HG02970 (cell line): ENCODE data around the gene F5.
"Not testable (repeated sequence)": the region's sequence is repeated elsewhere in the genome, so short reads cannot be mapped to it uniquely, and the experiment has no call there.

Source experiments
- ATAC-seq: cut with Tn5 transposase; IDR thresholded peaks from one replicate; pipeline ENCODE4 v1.9.1; 2021; ENCODE audit warnings: mild to moderate bottlenecking, moderate library complexity, moderate number of reproducible peaks; ENCODE audit not compliant: unreplicated experiment, low FRiP score

F5 gene

GRCh38 chr1:169546087-169546995 is 39.9 kb downstream of the F5 start:
- no peak for ATAC-seq

GRCh38 chr1:169545472-169545871 is 40.8 kb downstream of the F5 start:
- ATAC-seq = no peak

DNA sequence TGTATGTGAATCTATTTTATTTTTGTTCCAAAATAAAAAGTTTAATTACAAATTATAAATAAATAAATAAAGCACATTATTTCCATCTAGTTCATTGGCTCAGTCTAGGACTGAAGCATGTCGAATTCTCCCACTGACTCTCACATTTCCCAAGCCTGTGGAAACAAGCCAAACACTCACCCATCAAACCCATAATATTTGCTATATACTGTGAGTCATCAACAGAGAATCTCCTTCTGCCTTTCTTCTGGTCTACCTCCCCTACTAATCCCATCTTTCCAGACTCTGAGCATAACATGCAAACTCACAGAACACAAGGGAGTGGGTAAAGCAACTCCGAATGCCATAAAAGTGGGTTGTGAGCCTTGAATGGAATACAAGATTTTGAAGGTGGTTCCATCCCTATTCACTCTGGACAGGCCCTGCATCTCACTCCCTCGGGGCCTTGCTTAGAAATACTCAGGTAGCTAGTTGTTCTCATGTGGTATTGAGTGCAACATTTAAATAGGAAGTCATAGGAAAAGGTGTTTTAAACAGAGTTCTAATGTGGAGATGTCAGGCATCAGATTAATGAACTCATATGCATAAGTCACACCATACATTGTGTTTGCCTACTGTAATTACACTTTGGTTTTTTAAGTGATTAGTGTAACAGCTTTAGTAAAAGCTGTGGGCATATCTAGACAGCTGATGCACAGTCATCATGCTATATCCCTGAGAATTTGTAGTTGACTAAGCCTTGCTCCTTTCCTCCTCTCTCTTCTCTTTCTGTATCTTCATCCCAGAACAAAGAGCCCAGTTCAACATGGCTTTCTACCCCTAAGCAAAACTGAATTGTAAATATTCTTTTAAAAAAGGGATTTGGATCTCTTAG is 47.0 kb downstream of the F5 start:
- no peak for ATAC-seq

DNA sequence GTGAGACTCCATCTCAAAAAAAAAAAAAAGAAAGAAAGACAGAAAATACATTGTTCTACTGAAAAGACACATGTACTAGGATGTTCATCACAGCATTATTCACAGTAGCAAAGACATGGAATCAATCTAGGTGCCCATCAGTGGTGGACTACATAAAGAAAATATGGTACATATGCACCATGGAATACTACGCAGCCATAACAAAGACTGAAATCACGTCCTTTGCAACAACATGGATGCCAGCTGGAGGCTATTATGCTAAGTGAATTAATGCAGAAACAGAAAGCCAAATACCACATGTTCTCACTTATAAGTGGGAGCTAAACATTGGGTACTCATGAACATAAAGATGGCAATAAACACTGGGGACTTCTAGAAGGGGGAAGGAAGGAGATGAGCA is 51.6 kb downstream of the F5 start:
- no peak for ATAC-seq

DNA sequence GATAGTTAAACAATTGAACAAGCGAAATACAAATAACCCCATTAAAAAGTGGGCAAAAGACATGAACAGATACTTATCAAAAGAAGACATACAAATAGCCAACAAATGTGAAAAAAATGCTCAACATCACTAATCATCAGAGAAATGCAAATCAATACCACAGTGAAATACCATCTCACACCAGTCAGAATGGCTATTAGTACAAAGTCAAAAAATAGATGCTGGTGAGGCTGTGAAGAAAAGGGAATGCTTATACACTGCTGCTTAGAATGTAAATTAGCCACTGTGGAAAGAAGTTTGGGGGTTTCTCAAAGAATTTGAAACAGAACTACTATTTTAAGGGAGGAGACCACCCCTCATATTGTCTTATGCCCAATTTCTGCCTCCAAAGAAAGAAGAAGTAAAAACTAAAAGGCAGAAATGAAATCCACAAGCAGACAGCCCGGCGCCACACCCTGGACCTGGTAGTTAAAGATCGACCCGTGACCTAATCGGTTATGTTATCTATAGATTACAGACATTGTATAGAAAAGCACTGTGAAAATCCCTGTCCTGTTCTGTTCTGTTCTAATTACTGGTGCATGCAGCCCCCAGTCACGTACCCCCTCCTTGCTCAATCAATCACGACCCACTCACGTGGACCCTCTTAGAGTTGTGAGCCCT is 52.6 kb downstream of the F5 start:
- ATAC-seq = not testable (repeated sequence)

DNA sequence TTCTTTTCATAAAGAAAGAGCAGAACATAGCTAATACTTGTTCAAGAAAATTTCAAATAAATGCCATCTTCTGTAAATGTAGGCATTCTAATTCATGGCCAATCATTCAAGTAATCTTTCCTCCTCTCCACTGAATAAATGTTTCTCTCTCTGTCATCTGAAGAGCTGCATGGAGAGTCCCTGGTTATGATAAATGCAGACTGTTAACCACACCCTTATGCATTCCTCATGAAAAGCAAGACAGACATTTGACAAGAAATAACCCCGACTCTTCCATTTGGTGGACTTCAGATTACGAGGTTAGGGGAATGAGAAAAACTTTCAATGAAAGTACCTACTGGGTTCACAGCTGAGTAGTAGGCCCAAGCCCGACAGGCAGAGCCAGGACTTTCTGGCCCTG is 55.8 kb downstream of the F5 start:
- ATAC-seq = no peak

GRCh38 chr1:169529068-169529642 is 57.1 kb downstream of the F5 start:
- no peak for ATAC-seq

- no peak for ATAC-seq
These were observed 57.8 kb downstream of the F5 start for GRCh38 chr1:169528215-169529067.

- ATAC-seq = no peak
These were observed 58.6 kb downstream of the F5 start for GRCh38 chr1:169527451-169528214.

DNA sequence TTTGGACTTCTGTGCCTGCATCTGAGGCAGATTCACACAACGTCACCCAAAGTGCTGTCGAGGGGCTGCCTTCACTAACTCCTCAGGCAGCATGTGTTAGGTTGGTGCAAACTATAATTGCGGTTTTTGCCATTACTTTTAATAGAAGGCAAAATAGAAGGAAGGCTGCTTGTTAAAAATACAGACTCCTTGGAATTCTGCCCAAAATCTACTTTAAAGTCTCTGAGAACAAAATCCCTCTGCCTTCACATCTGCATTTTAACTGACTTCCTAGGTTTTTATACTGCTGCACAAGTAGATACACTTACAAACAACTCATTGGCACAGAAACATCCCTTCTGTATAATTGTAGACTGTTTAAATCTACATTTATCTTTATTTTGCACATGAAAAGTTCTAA is 59.3 kb downstream of the F5 start:
- no peak for ATAC-seq

DNA sequence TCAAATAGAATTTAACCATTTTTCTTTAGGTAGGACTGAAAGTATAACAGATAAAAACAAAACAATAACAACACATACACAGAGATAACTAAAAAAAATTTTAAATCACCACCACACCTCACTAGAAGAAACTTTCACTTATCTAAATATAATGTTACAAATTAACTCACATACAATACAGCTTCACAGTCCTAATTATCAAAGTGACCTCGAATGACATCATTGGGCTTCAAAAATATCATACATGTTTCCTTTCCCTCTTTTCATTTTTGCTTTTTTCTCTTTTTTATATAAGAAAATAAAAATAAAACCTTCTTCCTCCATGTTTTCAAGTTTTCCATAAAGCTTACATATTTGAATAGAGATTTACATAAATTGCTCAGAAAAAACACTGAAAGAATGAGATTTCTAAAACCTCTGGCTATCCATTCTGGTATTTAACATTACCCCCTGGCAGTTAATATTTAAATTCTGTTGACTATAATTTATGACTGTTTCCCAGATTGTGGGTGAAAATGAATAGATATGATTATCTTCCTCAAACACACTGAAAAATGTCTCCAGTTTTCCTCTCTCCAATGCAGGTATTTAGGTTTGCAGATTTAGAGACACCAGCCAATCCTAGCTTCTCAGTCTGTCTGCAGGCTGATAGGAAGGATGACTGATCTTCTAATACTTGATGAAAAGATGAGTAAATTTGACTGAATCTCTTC is 60.0 kb downstream of the F5 start:
- no peak for ATAC-seq

- no peak for ATAC-seq
These were observed 60.9 kb downstream of the F5 start for GRCh38 chr1:169525391-169525790.

GRCh38 chr1:169523904-169524303 is 62.4 kb downstream of the F5 start:
- no peak for ATAC-seq

DNA sequence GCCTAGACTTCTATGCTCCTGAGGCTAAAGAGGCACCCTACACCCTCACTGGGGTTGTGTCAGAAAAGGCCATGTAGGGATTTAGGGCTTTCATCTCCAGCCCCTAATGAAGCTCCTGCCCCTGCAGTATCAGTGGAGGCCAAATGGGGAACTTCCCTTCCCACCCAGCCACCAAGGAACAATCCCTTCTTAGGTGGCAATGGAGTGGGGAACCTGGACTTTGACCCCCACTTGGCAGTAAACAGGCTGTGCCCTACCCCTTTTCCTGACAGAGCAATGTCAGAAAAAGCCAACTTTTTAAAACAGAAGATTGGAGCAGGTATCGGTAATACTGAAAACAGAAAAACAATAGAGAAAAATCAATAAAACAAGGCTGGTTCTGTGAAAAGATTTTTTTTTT is 65.1 kb downstream of the F5 start:
- no peak for ATAC-seq

GRCh38 chr1:169517558-169518186 is 68.6 kb downstream of the F5 start:
- no peak for ATAC-seq

- no peak for ATAC-seq
These were observed 70.6 kb downstream of the F5 start for GRCh38 chr1:169515641-169516040.

DNA sequence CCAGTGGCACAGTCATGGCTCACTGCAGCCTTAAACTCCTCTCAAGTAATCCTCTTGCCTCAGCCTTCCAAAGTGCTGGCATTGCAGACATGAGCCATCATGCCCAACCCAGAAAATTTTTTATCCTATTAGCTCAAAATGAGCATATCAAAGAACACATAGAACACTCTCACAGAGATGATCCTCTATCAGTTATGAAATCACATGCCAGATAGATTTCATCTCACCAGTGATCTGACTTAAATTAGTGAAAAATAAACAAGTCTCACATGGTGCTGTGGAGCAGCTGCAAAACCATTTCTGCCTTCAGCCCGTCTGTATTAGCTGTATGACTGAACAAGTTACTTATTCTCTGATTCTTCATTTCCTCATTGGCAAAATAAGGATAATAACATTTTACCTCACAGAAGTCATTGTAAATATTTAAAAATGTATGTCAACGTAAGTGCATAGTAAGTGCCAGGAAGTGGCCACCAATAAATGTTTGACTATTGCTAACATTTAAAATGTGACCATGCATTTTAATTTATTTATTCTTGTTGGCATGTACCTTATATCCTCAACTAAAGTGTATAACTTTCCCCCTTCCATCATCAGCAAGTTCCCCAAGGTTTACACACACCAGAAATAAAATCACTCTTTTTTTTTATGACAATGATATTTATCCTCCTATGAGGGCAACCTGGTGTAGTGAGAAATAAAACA is 71.6 kb downstream of the F5 start:
- no peak for ATAC-seq
